GM12878 (cell line): ENCODE results near the gene ATG13. TPM values are rescaled to one million over a fixed set of nuclear protein-coding genes. Genes with fewer than 3 reads are reported as not detected.

Experiments
- ASH2L ChIP-seq: fragments of 300-600, 200-600 bp; sonication (generic); IDR thresholded peaks from 2 replicates; pipeline ENCODE4 v1.6.1; 2017; ENCODE audit warnings: low read depth, mild to moderate bottlenecking, borderline replicate concordance
- FOS ChIP-seq: IDR thresholded peaks from 3 replicates; pipeline ENCODE4 v1.6.1; 2011; ENCODE audit warnings: borderline replicate concordance; ENCODE audit not compliant: insufficient read length; ENCODE audit errors: extremely low read depth
- HSF1 ChIP-seq: fragments of 150-350 bp; IDR thresholded peaks from 2 replicates; pipeline ENCODE4 v1.6.1; 2014; ENCODE audit warnings: mild to moderate bottlenecking, low read depth, low read length
- KLF5 ChIP-seq: fragments of 450-650 bp; IDR thresholded peaks from 2 replicates; pipeline ENCODE4 v1.6.1; 2014; ENCODE audit warnings: mild to moderate bottlenecking; ENCODE audit not compliant: partially characterized antibody
- LARP7 ChIP-seq: fragments of 450-650 bp; IDR thresholded peaks from 2 replicates; pipeline ENCODE4 v1.6.1; 2017; ENCODE audit warnings: mild to moderate bottlenecking
- NR2C2 ChIP-seq: IDR thresholded peaks from 2 replicates; pipeline ENCODE4 v1.6.1; 2011; ENCODE audit warnings: borderline replicate concordance, low read depth; ENCODE audit not compliant: control insufficient read depth, insufficient read length
- TCF12 ChIP-seq: IDR thresholded peaks from 2 replicates; pipeline ENCODE4 v1.6.1; 2011; ENCODE audit warnings: low read depth, mild to moderate bottlenecking, low read length
- polyA plus RNA-seq, 11 experiments: library from polyadenylated mRNA; depleted of rRNA in 4 of 11; unstranded in 6 of 11; stranded (reverse) in 5 of 11; fragments of >200 nt; fragmentation: Nextera tagmentation in 4 of 11; fragmentation: Illumina TruSeq in 1 of 11; extraction: Ambion mirVana in 4 of 11; extraction: Trizol in 1 of 11; gene quantifications; 1 replicate in 1 of 11; 2 replicates in 10 of 11; pipeline versions ENCODE4 v1.2.1 to v1.2.3, GENCODE V29; 2011 to 2016; ENCODE audit warnings: inconsistent platforms in 2 of 11, missing spikeins in 2 of 11, low read depth in 1 of 11
- total RNA-seq, 4 experiments: library from RNA; depleted of rRNA in 3 of 4; stranded (reverse); fragments of >200 nt in 3 of 4; fragmentation: Illumina TruSeq in 1 of 4; extraction: Trizol in 1 of 4; gene quantifications; 2 replicates each; pipeline versions ENCODE4 v1.2.1 to v1.2.3, GENCODE V29; 2013 to 2021
- TF ChIP-seq, protein P1 (sequence below): IDR thresholded peaks from 2 replicates; pipeline ENCODE4 v1.6.1; 2012; ENCODE audit warnings: low read depth, low read length, improper control_type of control experiment

Gene ATG13
- total and polyA plus RNA-seq, 10 of the 15 experiments (the other 5 are each of a cell fraction or from before 2014, with no cell fraction given) = 10.9 to 61.6 (median 50.9) TPM

DNA sequence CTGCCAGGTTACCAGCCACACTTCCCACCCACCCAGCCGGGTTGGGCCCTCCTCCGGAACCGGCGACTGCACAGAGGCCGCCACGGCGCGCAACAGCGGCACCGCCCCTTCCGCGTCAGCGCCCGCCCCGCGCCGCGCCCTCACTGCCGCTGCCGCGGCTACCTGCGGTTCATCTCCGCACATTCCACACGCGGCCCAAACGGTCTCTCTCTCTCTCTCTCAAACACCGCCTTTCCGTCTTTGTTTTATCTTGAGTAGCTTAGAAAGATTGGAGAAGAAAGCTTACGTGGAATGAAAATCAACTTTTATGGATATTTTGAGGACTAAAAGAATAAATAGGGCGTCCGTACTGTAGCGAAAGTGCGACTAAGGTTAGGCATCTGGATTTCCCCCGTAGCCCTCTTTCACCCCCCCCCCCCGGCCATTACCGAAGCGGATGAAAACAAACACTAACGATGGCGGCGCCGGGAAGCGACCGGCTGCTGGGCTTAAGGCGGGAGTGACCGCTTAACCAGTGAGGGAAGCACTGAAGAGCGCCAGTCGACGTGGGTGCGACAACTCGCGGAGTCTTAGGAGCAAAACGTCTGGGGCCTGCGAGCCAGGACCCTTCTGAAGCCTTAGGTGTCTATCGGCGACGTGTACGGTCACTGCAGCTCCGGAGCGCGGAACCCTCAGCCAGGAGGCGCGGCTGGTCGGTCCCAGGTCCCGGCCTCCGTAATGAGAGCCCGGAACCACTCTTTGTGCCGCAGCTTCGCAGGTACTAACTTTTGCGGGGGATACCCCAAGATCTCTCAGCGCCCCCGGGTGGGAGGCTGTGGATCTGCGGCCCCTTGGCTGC, at the start of gene ATG13, which contains the start of gene HARBI1 (continued):
- TF ChIP-seq NR2C2 (no peak), ASH2L (peak; percentile 96), HSF1 (peak; percentile 62), FOS (no peak), KLF5 (no peak), TCF12 (no peak), LARP7 (peak; percentile 92)
- TF ChIP-seq, protein P1, sequence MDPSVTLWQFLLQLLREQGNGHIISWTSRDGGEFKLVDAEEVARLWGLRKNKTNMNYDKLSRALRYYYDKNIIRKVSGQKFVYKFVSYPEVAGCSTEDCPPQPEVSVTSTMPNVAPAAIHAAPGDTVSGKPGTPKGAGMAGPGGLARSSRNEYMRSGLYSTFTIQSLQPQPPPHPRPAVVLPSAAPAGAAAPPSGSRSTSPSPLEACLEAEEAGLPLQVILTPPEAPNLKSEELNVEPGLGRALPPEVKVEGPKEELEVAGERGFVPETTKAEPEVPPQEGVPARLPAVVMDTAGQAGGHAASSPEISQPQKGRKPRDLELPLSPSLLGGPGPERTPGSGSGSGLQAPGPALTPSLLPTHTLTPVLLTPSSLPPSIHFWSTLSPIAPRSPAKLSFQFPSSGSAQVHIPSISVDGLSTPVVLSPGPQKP = peak; percentile 53; the same call in 1 of the 2 replicates
